WTC11 (cell line): ENCODE results near the gene CXCL16. TPM values are rescaled to one million over a fixed set of nuclear protein-coding genes. Genes with fewer than 3 reads are reported as not detected.

Experiments used
- ATAC-seq: fragments of 200-7000 bp; cut with Tn5 transposase; 2 replicates; pipeline ENCODE4 v1.10.0; 2021; ENCODE audit warnings: mild to moderate bottlenecking, moderate library complexity
- CTCF ChIA-PET: fragments of 300-600 bp; sonication (Branson Sonifier 250); formaldehyde crosslinking; loops from one replicate; lab custom pipeline; 2021; ENCODE audit warnings: antibody characterized with exemption; lab: Charles Lee
- POLR2A ChIA-PET: fragments of 350-600 bp; sonication (Branson Sonifier 250); formaldehyde crosslinking; loops from one replicate; lab custom pipeline; 2021; ENCODE audit warnings: antibody characterized with exemption; lab: Charles Lee
- DNase-seq: peaks from one replicate; pipeline ENCODE4 v3.0.0; 2021; ENCODE audit warnings: low spot score
- H3K27ac Mint-ChIP-seq: 2 replicates; pipeline ENCODE4 v1.8.0; 2021; ENCODE audit warnings: mixed read lengths
- H3K27me3 Mint-ChIP-seq: 2 replicates; pipeline ENCODE4 v1.8.0; 2021; ENCODE audit warnings: low read depth, mild to moderate bottlenecking, moderate library complexity, mixed read lengths
- H3K36me3 Mint-ChIP-seq: 2 replicates; pipeline ENCODE4 v1.8.0; 2021; ENCODE audit warnings: mixed read lengths
- H3K4me1 Mint-ChIP-seq: 2 replicates; pipeline ENCODE4 v1.8.0; 2022; ENCODE audit warnings: mixed read lengths
- H3K4me3 Mint-ChIP-seq: 2 replicates; pipeline ENCODE4 v1.8.0; 2021; ENCODE audit warnings: mild to moderate bottlenecking, moderate library complexity, mixed read lengths
- H3K9me3 Mint-ChIP-seq: 2 replicates; pipeline ENCODE4 v1.8.0; 2021; ENCODE audit warnings: mixed read lengths
- AR ChIP-seq: fragments of 250-450 bp; sonication (Bioruptor Pico); IDR thresholded peaks from 2 replicates; pipeline ENCODE4 v1.9.0; 2021; ENCODE audit warnings: mild to moderate bottlenecking
- E2F5 ChIP-seq: sonication (generic); formaldehyde crosslinking; IDR thresholded peaks from 2 replicates; pipeline ENCODE4 v1.8.1; 2022; ENCODE audit warnings: mild to moderate bottlenecking, moderate library complexity, missing genetic modification reagents
- ETV6 ChIP-seq: sonication (generic); formaldehyde crosslinking; IDR thresholded peaks from 2 replicates; pipeline ENCODE4 v1.8.1; 2022; ENCODE audit warnings: mild to moderate bottlenecking, missing genetic modification reagents
- FOXK1 ChIP-seq: sonication (generic); formaldehyde crosslinking; IDR thresholded peaks from 2 replicates; pipeline ENCODE4 v1.8.0; 2022; ENCODE audit warnings: mild to moderate bottlenecking, moderate library complexity, missing genetic modification reagents
- FOXP4 ChIP-seq: sonication (generic); formaldehyde crosslinking; IDR thresholded peaks from 2 replicates; pipeline ENCODE4 v1.8.0; 2022; ENCODE audit warnings: mild to moderate bottlenecking, missing genetic modification reagents
- GABPB1 ChIP-seq: sonication (generic); formaldehyde crosslinking; IDR thresholded peaks from 2 replicates; pipeline ENCODE4 v1.8.1; 2023; ENCODE audit warnings: mild to moderate bottlenecking, missing genetic modification reagents
- HMGA2 ChIP-seq: fragments of 250-450 bp; sonication (Bioruptor Pico); IDR thresholded peaks from 2 replicates; pipeline ENCODE4 v1.4.0; 2021; ENCODE audit warnings: mild to moderate bottlenecking, moderate library complexity
- HMGXB4 ChIP-seq: sonication (generic); formaldehyde crosslinking; IDR thresholded peaks from 2 replicates; pipeline ENCODE4 v1.8.1; 2023; ENCODE audit warnings: mild to moderate bottlenecking, moderate library complexity, missing genetic modification reagents
- NFATC4 ChIP-seq: fragments of 250-450 bp; sonication (Bioruptor Pico); IDR thresholded peaks from 2 replicates; pipeline ENCODE4 v1.9.0; 2021; ENCODE audit warnings: mild to moderate bottlenecking
- NFYB ChIP-seq: sonication (generic); formaldehyde crosslinking; conservative IDR thresholded peaks from 2 replicates; pipeline ENCODE4 v1.8.0; 2022; ENCODE audit warnings: low read depth, missing genetic modification reagents
- NR3C1 ChIP-seq: sonication (generic); formaldehyde crosslinking; conservative IDR thresholded peaks from 2 replicates; pipeline ENCODE4 v1.8.1; 2023; ENCODE audit warnings: low read depth, mild to moderate bottlenecking, missing genetic modification reagents
- SMAD4 ChIP-seq: sonication (generic); formaldehyde crosslinking; IDR thresholded peaks from 2 replicates; pipeline ENCODE4 v1.8.0; 2022; ENCODE audit warnings: mild to moderate bottlenecking, missing genetic modification reagents
- SP1 ChIP-seq: sonication (generic); formaldehyde crosslinking; conservative IDR thresholded peaks from 2 replicates; pipeline ENCODE4 v1.8.1; 2022; ENCODE audit warnings: missing genetic modification reagents
- TEAD1 ChIP-seq: sonication (generic); formaldehyde crosslinking; IDR thresholded peaks from 2 replicates; pipeline ENCODE4 v1.8.0; 2022; ENCODE audit warnings: mild to moderate bottlenecking, missing genetic modification reagents
- USF2 ChIP-seq: sonication (generic); formaldehyde crosslinking; IDR thresholded peaks from 2 replicates; pipeline ENCODE4 v1.8.1; 2023; ENCODE audit warnings: mild to moderate bottlenecking, missing genetic modification reagents, moderate library complexity
- ZBTB43 ChIP-seq: sonication (generic); formaldehyde crosslinking; IDR thresholded peaks from 2 replicates; pipeline ENCODE4 v1.8.1; 2023; ENCODE audit warnings: mild to moderate bottlenecking, missing genetic modification reagents
- ZMAT4 ChIP-seq: fragments of 250-450 bp; sonication (Bioruptor Pico); IDR thresholded peaks from 2 replicates; pipeline ENCODE4 v1.9.0; 2021; ENCODE audit warnings: mild to moderate bottlenecking
- ZNF219 ChIP-seq: sonication (generic); formaldehyde crosslinking; IDR thresholded peaks from 2 replicates; pipeline ENCODE4 v1.8.0; 2023; ENCODE audit warnings: missing genetic modification reagents, mild to moderate bottlenecking, borderline replicate concordance
- ZNF232 ChIP-seq: sonication (generic); formaldehyde crosslinking; IDR thresholded peaks from 2 replicates; pipeline ENCODE4 v1.8.0; 2022; ENCODE audit warnings: mild to moderate bottlenecking, missing genetic modification reagents
- ZNF317 ChIP-seq: sonication (generic); formaldehyde crosslinking; IDR thresholded peaks from 2 replicates; pipeline ENCODE4 v1.8.1; 2023; ENCODE audit warnings: low read depth, mild to moderate bottlenecking, moderate library complexity, missing genetic modification reagents, borderline replicate concordance
- ZNF396 ChIP-seq: fragments of 250-450 bp; sonication (Bioruptor Pico); IDR thresholded peaks from 2 replicates; pipeline ENCODE4 v1.8.0; 2021; ENCODE audit warnings: mild to moderate bottlenecking, moderate library complexity, borderline replicate concordance
- ZNF423 ChIP-seq: fragments of 250-450 bp; sonication (Bioruptor Pico); IDR thresholded peaks from 2 replicates; pipeline ENCODE4 v2.1.2; 2022; ENCODE audit warnings: mild to moderate bottlenecking, moderate library complexity
- total RNA-seq: library from RNA; stranded (reverse); gene quantifications from 3 replicates; pipeline ENCODE4 v1.2.3, GENCODE V29; 2021

The CXCL16 gene
- total RNA-seq, 1 experiment from 2014 or later = 3.8 TPM

- DNase-seq (no peak), ATAC-seq (no peak)
- ChIA-PET POLR2A (no interaction called here), CTCF (no interaction called here)
- Mint-ChIP-seq H3K36me3 (no peaks in the 10 kb centered on the region), H3K27ac (no peak overlapping the region; the same call in 1 of the 2 replicates), H3K4me3 (no peak overlapping the region), H3K9me3 (no peaks in the 10 kb centered on the region), H3K27me3 (peaks cover 16% of the 10 kb centered on the region), H3K4me1 (peaks cover 24% of the 10 kb centered on the region)
- TF ChIP-seq ETV6 (CRISPR knock-in tag) = no peak
- no peak for TF ChIP-seq NR3C1 (CRISPR knock-in tag)
- no peak for TF ChIP-seq E2F5
- TF ChIP-seq NFATC4 (CRISPR knock-in tag) = no peak
- no peak for TF ChIP-seq TEAD1
- no peak for TF ChIP-seq HMGXB4
- TF ChIP-seq FOXK1 (CRISPR knock-in tag) = no peak
Observed at GRCh38 chr17:4747847-4748246, 8.1 kb upstream of the CXCL16 start.

- peak overlapping the region; percentile 72; the same call in 1 of the 2 replicates for H3K27ac Mint-ChIP-seq
- H3K9me3 Mint-ChIP-seq = no peaks in the 10 kb centered on the region
- peaks cover 26% of the 10 kb centered on the region for H3K4me1 Mint-ChIP-seq
- H3K36me3 Mint-ChIP-seq = no peaks in the 10 kb centered on the region
- H3K4me3 Mint-ChIP-seq = peak overlapping the region; percentile 92
- ATAC-seq = peak; percentile 95
- ChIA-PET POLR2A (no interaction called here), CTCF (interaction anchor here (0.5 to 2.3 kb wide), 9 partner anchors 18 to 178 kb away, joined by 3 to 13 read pairs (median 4); partner anchors contain the start of genes GLTPD2, PLD2, PSMB6 and VMO1)
- DNase-seq = peak; percentile 77
- TF ChIP-seq ZNF423 = peak; percentile 97
- TF ChIP-seq SMAD4 = no peak
- 0 out of 2 replicates have a peak, but pooled peaks have one; percentile 5 for TF ChIP-seq USF2
- no peak for TF ChIP-seq ZNF317
- TF ChIP-seq HMGA2 = no peak
- TF ChIP-seq SP1 (CRISPR knock-in tag) = peak; percentile 68
- peaks cover 41% of the 10 kb centered on the region for H3K27me3 Mint-ChIP-seq
Observed at GRCh38 chr17:4744999-4745969, 5.6 kb upstream of the CXCL16 start.

GRCh38 chr17:4743898-4744297 is 4.2 kb upstream of the CXCL16 start:
- Mint-ChIP-seq H3K27me3 (peaks cover 54% of the 10 kb centered on the region), H3K27ac (no peak overlapping the region), H3K9me3 (no peaks in the 10 kb centered on the region), H3K36me3 (no peaks in the 10 kb centered on the region), H3K4me3 (no peak overlapping the region), H3K4me1 (peaks cover 27% of the 10 kb centered on the region)
- POLR2A ChIA-PET = no interaction called here
- ATAC-seq (no peak), DNase-seq (no peak)
- CTCF ChIA-PET = interaction anchor here (0.6 to 1.9 kb wide), 6 partner anchors 12 to 156 kb away, joined by 3 to 5 read pairs (median 4); partner anchors contain the start of genes ARRB2, GLTPD2, MED11 and VMO1
- TF ChIP-seq TEAD1 (no peak), HMGA2 (no peak), ZNF396 (CRISPR knock-in tag) (no peak), ZNF232 (no peak), FOXP4 (CRISPR knock-in tag) (no peak), ZNF219 (CRISPR knock-in tag) (no peak), ZMAT4 (no peak), SMAD4 (no peak), ZBTB43 (CRISPR knock-in tag) (no peak), NFYB (CRISPR knock-in tag) (no peak), AR (CRISPR knock-in tag) (no peak), GABPB1 (no peak)
